Loucy (cell line): Measurements from ENCODE around the gene FAM13C.

ENCODE experiments used
- H2AFZ ChIP-seq: fragments of 200-600 bp; sonication (generic); 2 replicates; pipeline ENCODE4 v1.6.0; 2016; ENCODE audit warnings: antibody characterized with exemption, mild to moderate bottlenecking, low read length, moderate library complexity
- H3F3A ChIP-seq: fragments of 200-600 bp; 2 replicates; pipeline ENCODE4 v1.6.0; 2016; ENCODE audit warnings: antibody characterized with exemption, low read depth, mild to moderate bottlenecking
- H3K27me3 ChIP-seq: fragments of 200-600 bp; sonication (generic); 2 replicates; pipeline ENCODE4 v1.6.1; 2014; ENCODE audit warnings: low read length, mild to moderate bottlenecking; ENCODE audit not compliant: insufficient read depth, poor library complexity, severe bottlenecking
- H3K36me3 ChIP-seq: fragments of 200-600 bp; sonication (generic); 2 replicates; pipeline ENCODE4 v1.6.1; 2016; ENCODE audit warnings: low read length; ENCODE audit not compliant: insufficient read depth
- H3K4me1 ChIP-seq: fragments of 200-600 bp; sonication (generic); 2 replicates; pipeline ENCODE4 v1.5.1; 2014; ENCODE audit warnings: low read length, mild to moderate bottlenecking; ENCODE audit not compliant: insufficient read depth, poor library complexity, severe bottlenecking
- H3K4me2 ChIP-seq: fragments of 200-600 bp; sonication (generic); 2 replicates; pipeline ENCODE4 v1.6.0; 2014; ENCODE audit warnings: antibody characterized with exemption, low read length, low read depth, mild to moderate bottlenecking; ENCODE audit not compliant: poor library complexity, severe bottlenecking
- H3K4me3 ChIP-seq: fragments of 200-600 bp; sonication (generic); 2 replicates; pipeline ENCODE4 v1.5.1; 2014; ENCODE audit warnings: low read length, mild to moderate bottlenecking, mixed read lengths; ENCODE audit not compliant: poor library complexity, severe bottlenecking
- H3K79me2 ChIP-seq: fragments of 200-600 bp; sonication (generic); 2 replicates; pipeline ENCODE4 v1.6.1; 2014; ENCODE audit warnings: low read length; ENCODE audit not compliant: insufficient read depth
- H3K9ac ChIP-seq: fragments of 200-600 bp; sonication (generic); 2 replicates; pipeline ENCODE4 v1.6.0; 2014; ENCODE audit warnings: mild to moderate bottlenecking, low read depth, low read length, moderate library complexity; ENCODE audit not compliant: poor library complexity, severe bottlenecking
- H3K9me2 ChIP-seq: fragments of 200-600 bp; sonication (generic); replicated peaks from 2 replicates; pipeline ENCODE4 v1.6.1; 2016; ENCODE audit warnings: low read depth, low read length, mixed read lengths
- H3K9me3 ChIP-seq: fragments of 200-600 bp; sonication (generic); 2 replicates; pipeline ENCODE4 v1.6.1; 2014; ENCODE audit warnings: mild to moderate bottlenecking, antibody characterized with exemption, low read length, low read depth; ENCODE audit not compliant: insufficient read depth
- H4K20me1 ChIP-seq: fragments of 200-600 bp; sonication (generic); 2 replicates; pipeline ENCODE4 v1.6.0; 2014; ENCODE audit warnings: antibody characterized with exemption, low read length, mild to moderate bottlenecking; ENCODE audit not compliant: insufficient read depth, poor library complexity, severe bottlenecking
- CTCF ChIP-seq: fragments of 200-600 bp; sonication (generic); conservative IDR thresholded peaks from 2 replicates; pipeline ENCODE4 v1.5.1; 2014; ENCODE audit warnings: mild to moderate bottlenecking, antibody characterized with exemption, low read length
- EZH2phosphoT487 ChIP-seq: fragments of 200-600 bp; IDR thresholded peaks from 2 replicates; pipeline ENCODE4 v1.6.1; 2018; ENCODE audit warnings: antibody characterized with exemption, mild to moderate bottlenecking, moderate library complexity, borderline replicate concordance

The FAM13C gene

DNA sequence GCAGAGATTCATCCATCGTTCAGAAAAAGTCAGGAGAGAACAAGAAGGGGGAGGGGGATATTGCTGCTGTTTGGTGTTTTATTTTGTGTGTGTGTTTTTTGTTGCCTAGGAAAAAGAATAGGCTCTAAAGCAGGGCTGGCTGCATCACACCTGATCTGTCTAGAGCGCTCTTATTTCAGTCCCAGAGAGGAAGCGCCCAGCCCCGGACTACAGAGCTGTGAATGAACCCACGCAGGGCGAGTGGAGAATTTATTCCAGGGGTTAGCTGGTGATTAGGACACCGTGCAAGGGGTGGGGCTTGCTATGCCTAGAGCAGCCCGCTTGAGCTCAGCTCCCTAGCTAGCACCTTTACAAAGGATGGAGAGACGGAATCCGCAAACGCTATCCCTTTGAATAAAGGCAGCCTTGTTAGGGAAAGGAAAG lies 621 bp upstream of the FAM13C start:
- H3F3A ChIP-seq, result no peaks in the 10 kb centered on the region
- H3K4me2 ChIP-seq, result no peak overlapping the region
- H3K4me1 ChIP-seq, result no peaks in the 10 kb centered on the region
- no peaks in the 10 kb centered on the region for H4K20me1 ChIP-seq
- H3K79me2 ChIP-seq, result no peaks in the 10 kb centered on the region
- no peak overlapping the region for H3K9ac ChIP-seq
- TF ChIP-seq CTCF (no peak), EZH2phosphoT487 (no peak)
- no peak overlapping the region for H3K4me3 ChIP-seq
- no peaks in the 10 kb centered on the region for H3K9me3 ChIP-seq
- no peaks in the 10 kb centered on the region for H3K36me3 ChIP-seq
- no peak overlapping the region for H2AFZ ChIP-seq
- H3K27me3 ChIP-seq, result no peaks in the 10 kb centered on the region
- H3K9me2 ChIP-seq, result no peaks in the 10 kb centered on the region

GRCh38 chr10:59361663-59362143 lies 646 bp downstream of the FAM13C start:
- Histone ChIP-seq H3K9me2 (no peaks in the 10 kb centered on the region), H3K9me3 (no peaks in the 10 kb centered on the region), H4K20me1 (no peaks in the 10 kb centered on the region), H3K9ac (no peak overlapping the region), H3F3A (no peaks in the 10 kb centered on the region), H3K4me1 (no peaks in the 10 kb centered on the region), H3K27me3 (no peaks in the 10 kb centered on the region), H2AFZ (no peak overlapping the region), H3K4me2 (no peak overlapping the region), H3K79me2 (no peaks in the 10 kb centered on the region), H3K4me3 (no peak overlapping the region), H3K36me3 (no peaks in the 10 kb centered on the region)
- no peak for TF ChIP-seq CTCF
- no peak for TF ChIP-seq EZH2phosphoT487

GRCh38 chr10:59360605-59361405 lies 1.5 kb downstream of the FAM13C start:
- no peaks in the 10 kb centered on the region for H4K20me1 ChIP-seq
- H3K9me3 ChIP-seq, result no peaks in the 10 kb centered on the region
- no peaks in the 10 kb centered on the region for H3K27me3 ChIP-seq
- H3K9me2 ChIP-seq, result no peaks in the 10 kb centered on the region
- TF ChIP-seq CTCF (no peak), EZH2phosphoT487 (no peak)
- no peaks in the 10 kb centered on the region for H3K79me2 ChIP-seq
- H3K4me3 ChIP-seq, result no peak overlapping the region
- no peak overlapping the region for H2AFZ ChIP-seq
- H3K4me1 ChIP-seq, result no peaks in the 10 kb centered on the region
- H3K9ac ChIP-seq, result no peak overlapping the region
- H3K36me3 ChIP-seq, result no peaks in the 10 kb centered on the region
- no peak overlapping the region for H3K4me2 ChIP-seq
- no peaks in the 10 kb centered on the region for H3F3A ChIP-seq
